Measurements from ENCODE around the gene FHOD1. TPM values are rescaled to one million over a fixed set of nuclear protein-coding genes. Genes with fewer than 3 reads are reported as not detected.

Gene FHOD1
- total RNA-seq, 2 experiments from 2014 or later: 102 to 105 TPM

DNA sequence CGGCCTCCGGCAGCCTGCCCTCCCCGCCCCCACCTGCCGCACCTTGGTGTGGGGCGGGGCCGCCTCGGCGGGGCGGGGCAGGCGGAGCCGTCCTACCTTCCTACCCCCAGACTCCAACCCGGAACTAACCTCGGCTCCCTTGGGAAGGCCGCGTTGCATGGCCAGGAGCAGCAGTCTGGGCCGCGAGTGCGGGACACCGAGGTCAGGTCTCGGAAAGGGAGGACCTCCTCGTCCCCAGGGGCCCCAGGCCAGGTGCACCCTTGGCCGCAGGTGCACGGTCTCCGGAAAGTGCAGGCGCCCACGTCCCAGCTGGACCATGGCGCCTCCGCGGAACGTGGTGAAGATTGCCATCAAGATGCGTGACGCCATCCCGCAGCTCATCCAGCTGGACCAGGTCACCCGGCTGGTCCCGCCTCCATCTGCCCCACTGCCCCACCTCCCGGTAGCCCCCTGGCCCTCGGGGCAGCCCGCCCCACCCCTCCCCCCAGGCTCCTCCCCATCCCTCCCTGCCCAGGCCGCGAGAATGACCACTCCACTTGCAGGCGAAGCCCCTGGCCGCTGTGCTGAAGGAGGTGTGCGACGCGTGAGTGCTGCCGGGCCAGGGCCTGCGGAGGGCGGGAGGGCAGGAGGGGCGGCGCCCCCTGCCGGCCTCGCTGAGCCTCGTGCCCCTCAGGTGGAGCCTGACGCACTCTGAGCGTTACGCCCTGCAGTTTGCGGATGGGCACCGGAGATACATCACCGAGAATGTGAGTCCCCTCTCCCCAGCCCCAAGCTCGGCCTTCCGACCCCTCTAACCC, 48.1 kb downstream of the FHOD1 start, which contains the start of gene ELMO3:
Gene ELMO3 (plus strand): TSS at position 121 of the 797 bp plus-strand sequence. CDS start 196 bp downstream, at position 317.
- ATAC-seq: no peak
- POLR2A ChIA-PET: interaction anchor here (1.3 kb wide), 1 partner anchor 27 kb away, joined by 3 read pairs; the partner anchor contains the start of gene TMEM208
- TF ChIP-seq, protein P1, sequence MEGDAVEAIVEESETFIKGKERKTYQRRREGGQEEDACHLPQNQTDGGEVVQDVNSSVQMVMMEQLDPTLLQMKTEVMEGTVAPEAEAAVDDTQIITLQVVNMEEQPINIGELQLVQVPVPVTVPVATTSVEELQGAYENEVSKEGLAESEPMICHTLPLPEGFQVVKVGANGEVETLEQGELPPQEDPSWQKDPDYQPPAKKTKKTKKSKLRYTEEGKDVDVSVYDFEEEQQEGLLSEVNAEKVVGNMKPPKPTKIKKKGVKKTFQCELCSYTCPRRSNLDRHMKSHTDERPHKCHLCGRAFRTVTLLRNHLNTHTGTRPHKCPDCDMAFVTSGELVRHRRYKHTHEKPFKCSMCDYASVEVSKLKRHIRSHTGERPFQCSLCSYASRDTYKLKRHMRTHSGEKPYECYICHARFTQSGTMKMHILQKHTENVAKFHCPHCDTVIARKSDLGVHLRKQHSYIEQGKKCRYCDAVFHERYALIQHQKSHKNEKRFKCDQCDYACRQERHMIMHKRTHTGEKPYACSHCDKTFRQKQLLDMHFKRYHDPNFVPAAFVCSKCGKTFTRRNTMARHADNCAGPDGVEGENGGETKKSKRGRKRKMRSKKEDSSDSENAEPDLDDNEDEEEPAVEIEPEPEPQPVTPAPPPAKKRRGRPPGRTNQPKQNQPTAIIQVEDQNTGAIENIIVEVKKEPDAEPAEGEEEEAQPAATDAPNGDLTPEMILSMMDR (IDR thresholded peaks at IDR 0.05): no peak
- H3K27ac Mint-ChIP-seq: no peak within 1 kb of the TSS
- intact Hi-C loops (cut with micrococcal nuclease): no loop called here
- no peak for DNase-seq
- peaks cover 51% of the 10 kb centered on the region for H3K36me3 Mint-ChIP-seq (ENCODE audit: low read depth)
- CTCF ChIA-PET: interaction anchor here (0.6 to 2.4 kb wide), 6 partner anchors 14 to 221 kb away, joined by 3 to 15 read pairs (median 3); no protein-coding TSS in a partner anchor
- H3K27me3 Mint-ChIP-seq: no peaks in the 10 kb centered on the region
- peaks cover 24% of the 10 kb centered on the region for H3K4me1 Mint-ChIP-seq (ENCODE audit: low read depth)
- H3K9me3 Mint-ChIP-seq: no peaks in the 10 kb centered on the region
- no peak within 1 kb of the TSS for H3K4me3 Mint-ChIP-seq

DNA sequence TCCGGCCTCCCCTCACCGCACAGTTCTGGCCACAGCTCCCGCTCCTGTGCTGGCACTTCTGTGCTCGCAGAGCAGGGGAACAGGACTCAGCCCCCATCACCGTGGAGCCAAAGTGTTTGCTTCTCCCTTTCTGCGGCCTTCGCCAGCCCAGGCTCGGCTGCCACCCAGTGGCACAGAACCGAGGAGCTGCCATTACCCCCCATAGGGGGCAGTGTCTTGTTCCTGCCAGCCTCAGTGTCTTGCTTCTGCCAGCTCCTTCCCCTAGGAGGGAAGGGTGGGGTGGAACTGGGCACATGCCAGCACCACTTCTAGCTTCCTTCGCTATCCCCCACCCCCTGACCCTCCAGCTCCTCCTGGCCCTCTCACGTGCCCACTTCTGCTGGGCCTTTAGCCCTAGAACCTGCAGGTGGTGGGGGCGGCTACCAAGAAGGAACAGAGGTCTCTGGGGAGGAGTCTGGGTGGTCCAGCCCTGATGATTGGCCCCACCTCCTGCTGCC, 49.0 kb downstream of the FHOD1 start:
- H3K4me1 Mint-ChIP-seq (ENCODE audit: low read depth): peaks cover 33% of the 10 kb centered on the region
- peak; percentile 42 for DNase-seq
- no peaks in the 10 kb centered on the region for H3K9me3 Mint-ChIP-seq
- peaks cover 60% of the 10 kb centered on the region for H3K36me3 Mint-ChIP-seq (ENCODE audit: low read depth)
- CTCF ChIA-PET: interaction anchor here (0.6 to 2.4 kb wide), 17 partner anchors 9 to 245 kb away, joined by 3 to 15 read pairs (median 4); partner anchors contain the start of genes FHOD1, TMEM208 and TRADD
- TF ChIP-seq, protein P1 (IDR thresholded peaks at IDR 0.05): peak; percentile 68
- POLR2A ChIA-PET: interaction anchor here (0.6 to 1.8 kb wide), 9 partner anchors 8 to 252 kb away, joined by 3 to 8 read pairs (median 3); partner anchors contain the start of genes HSD11B2 and TMEM208
- intact Hi-C loops (cut with micrococcal nuclease): no loop called here
- H3K4me3 Mint-ChIP-seq: no peak overlapping the region
- no peak overlapping the region for H3K27ac Mint-ChIP-seq
- peak; percentile 67 for ATAC-seq
- no peaks in the 10 kb centered on the region for H3K27me3 Mint-ChIP-seq

DNA sequence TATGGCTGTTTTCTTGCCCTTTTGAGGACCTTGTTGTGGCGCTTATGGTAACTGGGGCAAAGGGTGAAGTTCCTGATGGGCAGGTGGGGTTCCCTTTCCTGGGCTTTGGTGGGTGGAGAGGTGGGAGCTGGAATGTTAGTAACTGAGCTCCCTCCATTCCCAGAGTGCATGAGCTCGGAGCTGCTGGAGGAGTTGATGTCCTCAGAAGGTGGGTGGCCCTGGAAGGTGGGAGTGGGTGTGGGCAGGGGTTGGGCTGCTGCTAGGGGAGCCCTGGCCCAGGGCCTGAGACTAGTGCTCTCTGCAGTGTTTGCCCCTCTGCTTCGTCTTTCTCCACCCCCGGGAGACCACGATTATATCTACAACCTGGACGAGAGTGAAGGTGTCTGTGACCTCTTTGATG, 49.6 kb downstream of the FHOD1 start:
- no peak for ATAC-seq
- peaks cover 39% of the 10 kb centered on the region for H3K4me1 Mint-ChIP-seq (ENCODE audit: low read depth)
- H3K27ac Mint-ChIP-seq: no peak overlapping the region
- POLR2A ChIA-PET: interaction anchor here (0.6 to 1.8 kb wide), 9 partner anchors 9 to 251 kb away, joined by 3 to 8 read pairs (median 3); partner anchors contain the start of genes HSD11B2 and TMEM208
- CTCF ChIA-PET: interaction anchor here (0.8 to 2.4 kb wide), 12 partner anchors 13 to 245 kb away, joined by 3 to 15 read pairs (median 5); partner anchors contain the start of genes FHOD1, TMEM208 and TRADD
- H3K4me3 Mint-ChIP-seq: no peak overlapping the region
- H3K36me3 Mint-ChIP-seq (ENCODE audit: low read depth): peaks cover 65% of the 10 kb centered on the region
- H3K9me3 Mint-ChIP-seq: no peaks in the 10 kb centered on the region
- intact Hi-C loops (cut with micrococcal nuclease): no loop called here
- H3K27me3 Mint-ChIP-seq: no peaks in the 10 kb centered on the region
- DNase-seq: no peak
- TF ChIP-seq, protein P1 (IDR thresholded peaks at IDR 0.05): no peak

DNA sequence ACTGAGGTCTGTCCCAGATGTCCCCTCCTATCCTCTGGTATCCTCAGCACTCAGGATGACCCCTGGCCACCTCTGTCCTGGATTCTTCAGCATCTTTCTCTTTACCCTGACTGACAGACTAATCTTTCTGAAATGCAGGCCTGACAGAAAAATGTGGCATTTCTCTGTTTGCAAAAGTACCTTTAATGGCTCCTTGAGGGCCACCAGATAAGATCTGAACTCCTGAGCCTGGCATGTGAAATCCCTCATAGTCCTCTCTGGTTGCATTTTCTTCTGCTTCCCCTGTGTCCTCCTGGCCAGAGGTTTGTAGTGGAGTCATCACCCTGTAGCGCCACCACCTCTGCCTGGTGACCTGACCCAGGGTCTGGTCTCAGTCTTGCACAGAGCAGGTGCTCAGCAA, 50.4 kb downstream of the FHOD1 start:
- POLR2A ChIA-PET: interaction anchor here (0.5 to 1.8 kb wide), 4 partner anchors 11 to 1343 kb away, joined by 3 to 8 read pairs (median 5); partner anchors contain the start of gene TMEM208
- H3K4me3 Mint-ChIP-seq: no peak overlapping the region

More for the DNA sequence above, 50.4 kb downstream of the FHOD1 start:
- H3K27ac Mint-ChIP-seq: no peak overlapping the region
- ATAC-seq (no peak), DNase-seq (no peak)
- TF ChIP-seq, protein P1 (IDR thresholded peaks at IDR 0.05): no peak
- CTCF ChIA-PET: interaction anchor here (0.9 to 2.4 kb wide), 6 partner anchors 12 to 185 kb away, joined by 3 to 15 read pairs (median 6); no protein-coding TSS in a partner anchor
- H3K9me3 Mint-ChIP-seq: no peaks in the 10 kb centered on the region
- intact Hi-C loops (cut with micrococcal nuclease): no loop called here
- H3K27me3 Mint-ChIP-seq: no peaks in the 10 kb centered on the region
- H3K4me1 Mint-ChIP-seq (ENCODE audit: low read depth): peaks cover 41% of the 10 kb centered on the region
- H3K36me3 Mint-ChIP-seq (ENCODE audit: low read depth): peaks cover 64% of the 10 kb centered on the region

All from activated CD8-positive, alpha-beta T cell treated with anti-CD3 and anti-CD28 coated beads for 36 hours (primary cell).